HG03196 (cell line): ENCODE results near the gene PIGS.

ENCODE experiments used
- ATAC-seq: cut with Tn5 transposase; IDR thresholded peaks from one replicate; pipeline ENCODE4 v1.9.1; 2021; ENCODE audit not compliant: unreplicated experiment

Gene PIGS

GRCh38 chr17:28511858-28512461 lies 59.4 kb downstream of the PIGS start:
- ATAC-seq, result no peak

DNA sequence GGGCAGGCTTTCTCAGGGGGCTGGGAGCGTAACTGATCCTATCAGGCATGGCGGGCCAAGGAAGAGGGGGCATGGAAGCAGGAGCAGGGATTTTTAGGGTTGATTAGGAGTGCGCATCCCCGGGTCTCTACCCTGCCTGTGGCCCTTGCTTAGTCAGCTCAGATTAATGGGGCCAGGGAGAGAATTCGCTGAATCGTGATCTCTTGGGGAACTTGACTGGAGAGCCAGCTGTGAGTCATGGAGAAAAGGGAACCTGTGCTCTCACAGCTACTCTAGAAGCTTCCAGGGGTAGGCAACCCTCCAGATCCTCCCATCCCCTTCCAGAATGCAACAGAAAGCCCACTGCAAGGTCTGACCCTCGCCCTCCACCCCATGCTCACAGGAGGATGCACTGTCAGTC lies 61.5 kb downstream of the PIGS start:
- no peak for ATAC-seq

- ATAC-seq, result no peak
Measured at GRCh38 chr17:28508211-28508724, 63.1 kb downstream of the PIGS start.

DNA sequence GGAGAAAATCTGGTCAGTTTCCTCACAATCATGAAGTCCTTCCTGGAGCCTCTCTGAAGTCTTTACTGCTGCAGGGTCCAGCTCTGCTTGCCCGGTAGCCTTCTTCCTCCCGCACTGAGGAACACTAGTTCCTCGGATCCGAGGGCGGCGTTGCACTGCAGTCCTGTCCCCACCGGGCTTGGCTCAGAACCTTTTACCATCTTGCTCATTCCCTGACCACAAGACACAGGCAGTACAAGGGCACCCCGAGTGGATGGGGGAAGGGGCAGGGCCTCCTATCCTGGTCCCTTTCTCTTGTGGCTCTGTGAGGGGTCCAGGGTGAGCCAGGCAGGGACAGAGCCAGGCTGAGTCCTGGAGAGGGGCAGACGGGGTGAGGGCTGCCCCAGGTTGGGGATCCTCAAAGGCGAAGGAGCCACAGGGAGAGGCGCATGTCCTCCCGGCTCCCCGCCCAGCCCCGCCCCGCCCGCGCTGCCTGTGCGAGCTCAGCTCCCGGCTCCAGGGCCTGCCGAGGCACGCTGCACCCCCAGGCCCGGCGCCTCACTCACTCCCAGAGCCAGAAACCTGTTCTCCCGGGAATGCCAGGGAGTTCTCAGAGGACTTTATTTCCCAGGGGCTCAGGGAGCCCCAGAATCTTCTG lies 63.6 kb downstream of the PIGS start:
- ATAC-seq, result no peak

- ATAC-seq, result no peak
Measured at GRCh38 chr17:28506763-28507487, 64.4 kb downstream of the PIGS start.

DNA sequence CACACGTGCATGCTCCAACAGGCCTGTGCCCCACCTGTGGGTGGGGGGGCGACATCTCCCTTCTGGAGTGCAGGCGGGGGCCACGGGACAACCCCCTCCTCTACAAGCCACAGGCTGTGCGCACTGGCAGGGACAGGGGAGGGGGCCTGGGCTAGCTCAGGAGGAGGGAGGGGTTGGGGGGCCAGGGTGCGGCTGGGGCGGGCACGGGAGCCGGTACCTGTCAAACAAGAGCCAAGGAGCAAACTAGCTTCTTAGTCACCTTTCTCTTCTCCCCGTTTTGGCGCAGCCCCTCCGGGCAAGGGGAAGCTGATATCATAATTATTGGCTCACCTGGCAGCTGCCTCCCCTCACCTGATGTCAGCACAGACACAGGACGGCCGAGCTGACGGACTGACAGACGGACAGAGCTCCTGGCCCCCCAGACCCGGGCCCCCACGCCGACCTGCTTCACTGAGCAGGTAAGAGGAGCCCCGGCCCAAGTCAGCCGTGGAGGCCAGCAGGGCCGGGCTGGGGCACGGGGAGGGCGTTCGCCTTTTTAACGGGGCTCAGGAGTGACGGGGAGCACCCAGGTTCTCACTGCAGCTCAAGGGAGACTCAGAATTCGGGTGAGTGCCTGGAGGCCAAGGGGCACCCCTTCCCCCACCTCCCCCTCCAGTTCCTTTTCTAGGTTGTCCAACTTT lies 65.2 kb downstream of the PIGS start, which contains the start of gene FOXN1:
FOXN1 (plus strand) TSS at position 363 of the 680 bp plus-strand sequence. CDS start 17,622 bp downstream, outside the sequence.
- ATAC-seq, result no peak

- ATAC-seq, result no peak
Measured at GRCh38 chr17:28503420-28503819, 67.9 kb downstream of the PIGS start.
